ENCODE data around the gene SDHAF1.
"Not testable (repeated sequence)": the region's sequence is repeated elsewhere in the genome, so short reads cannot be mapped to it uniquely, and the experiment has no call there.

Gene SDHAF1, protein sequence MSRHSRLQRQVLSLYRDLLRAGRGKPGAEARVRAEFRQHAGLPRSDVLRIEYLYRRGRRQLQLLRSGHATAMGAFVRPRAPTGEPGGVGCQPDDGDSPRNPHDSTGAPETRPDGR

DNA sequence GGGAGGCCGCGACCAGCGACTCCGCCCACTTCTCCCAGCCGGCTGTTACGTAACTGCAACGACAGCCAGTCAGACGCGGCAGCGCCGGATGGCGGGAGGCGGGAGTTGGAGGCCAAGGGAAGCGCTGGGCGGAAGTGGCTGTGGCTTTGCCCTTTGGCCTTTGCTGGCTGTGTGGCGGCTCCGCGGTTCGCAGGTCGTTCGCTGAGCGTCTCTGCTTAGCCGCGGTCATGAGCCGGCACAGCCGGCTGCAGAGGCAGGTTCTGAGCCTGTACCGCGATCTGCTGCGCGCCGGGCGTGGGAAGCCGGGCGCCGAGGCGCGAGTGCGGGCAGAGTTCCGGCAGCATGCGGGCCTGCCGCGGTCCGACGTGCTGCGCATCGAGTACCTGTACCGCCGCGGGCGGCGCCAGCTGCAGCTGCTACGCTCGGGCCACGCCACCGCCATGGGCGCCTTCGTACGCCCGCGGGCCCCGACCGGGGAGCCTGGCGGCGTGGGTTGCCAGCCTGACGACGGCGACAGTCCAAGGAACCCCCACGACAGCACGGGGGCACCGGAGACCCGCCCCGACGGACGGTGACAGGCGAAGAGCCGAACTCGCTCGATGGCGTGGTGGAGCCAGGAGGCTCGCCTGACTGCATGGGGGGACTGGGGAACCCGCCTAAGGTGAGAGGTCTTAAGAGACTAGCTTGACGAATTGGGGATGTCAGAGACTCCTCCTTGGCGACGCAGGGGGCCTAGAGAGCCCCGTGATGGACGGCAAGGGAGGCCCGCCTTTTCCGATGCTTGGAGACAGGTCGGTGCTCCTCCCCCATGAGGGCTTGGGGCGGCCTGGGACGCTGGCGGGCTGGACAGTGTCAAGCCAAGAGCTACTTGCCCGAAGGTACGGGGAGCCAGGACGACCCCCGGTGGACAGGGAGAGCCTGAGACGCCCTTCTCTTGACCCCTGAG is at the start of gene SDHAF1:
Gene SDHAF1 (plus strand): TSS at position 141 of the 946 bp plus-strand sequence. CDS start 87 bp downstream, at position 228.
- DNase-seq, result peak; percentile 86 to 93

DNA sequence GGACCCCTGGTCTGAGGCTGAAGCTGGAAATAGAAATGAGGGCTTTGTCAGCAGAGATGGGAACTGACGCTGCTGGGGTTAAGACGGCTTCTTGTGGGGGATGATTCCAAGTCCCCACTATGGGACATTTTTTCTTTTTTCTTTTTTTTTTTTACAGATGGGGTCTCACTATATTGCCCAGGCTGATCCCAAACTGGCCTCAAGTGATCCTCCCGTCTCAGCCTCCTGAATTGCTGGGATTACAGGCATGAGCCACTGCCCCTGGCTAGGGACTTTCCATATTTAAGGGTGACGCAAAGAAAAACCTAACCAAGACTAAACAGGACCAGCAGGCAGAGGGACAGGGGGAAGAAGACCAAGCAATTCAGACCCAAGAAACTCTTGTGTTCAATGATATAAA is 48.8 kb upstream of the SDHAF1 start:
- DNase-seq, result no peak

- DNase-seq, result no peak
Measured at GRCh38 chr19:35949131-35949530, 45.9 kb upstream of the SDHAF1 start.

- DNase-seq, result no peak
Measured at GRCh38 chr19:35955881-35956634, 38.9 kb upstream of the SDHAF1 start.

DNA sequence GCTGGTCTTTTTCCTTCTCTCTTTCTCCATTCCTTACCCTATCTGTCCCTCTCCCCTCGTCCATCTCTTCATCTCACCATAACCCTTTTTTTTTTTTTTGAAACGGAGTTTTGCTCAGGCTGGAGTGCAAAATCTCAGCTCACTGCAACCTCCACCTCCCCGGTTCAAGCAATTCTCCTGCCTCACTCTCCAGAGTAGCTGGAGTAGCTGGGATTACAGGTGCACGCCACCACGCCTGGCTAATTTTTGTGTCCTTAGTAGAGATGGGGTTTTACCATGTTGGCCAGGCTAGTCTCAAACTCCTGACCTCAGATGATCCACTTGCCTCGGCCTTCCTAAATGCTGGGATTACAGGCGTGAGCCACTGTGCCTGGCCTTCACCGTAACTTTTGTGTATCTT is 37.6 kb upstream of the SDHAF1 start:
- not testable (repeated sequence) for DNase-seq

GRCh38 chr19:35958660-35959039 is 36.3 kb upstream of the SDHAF1 start:
- no peak for DNase-seq

DNA sequence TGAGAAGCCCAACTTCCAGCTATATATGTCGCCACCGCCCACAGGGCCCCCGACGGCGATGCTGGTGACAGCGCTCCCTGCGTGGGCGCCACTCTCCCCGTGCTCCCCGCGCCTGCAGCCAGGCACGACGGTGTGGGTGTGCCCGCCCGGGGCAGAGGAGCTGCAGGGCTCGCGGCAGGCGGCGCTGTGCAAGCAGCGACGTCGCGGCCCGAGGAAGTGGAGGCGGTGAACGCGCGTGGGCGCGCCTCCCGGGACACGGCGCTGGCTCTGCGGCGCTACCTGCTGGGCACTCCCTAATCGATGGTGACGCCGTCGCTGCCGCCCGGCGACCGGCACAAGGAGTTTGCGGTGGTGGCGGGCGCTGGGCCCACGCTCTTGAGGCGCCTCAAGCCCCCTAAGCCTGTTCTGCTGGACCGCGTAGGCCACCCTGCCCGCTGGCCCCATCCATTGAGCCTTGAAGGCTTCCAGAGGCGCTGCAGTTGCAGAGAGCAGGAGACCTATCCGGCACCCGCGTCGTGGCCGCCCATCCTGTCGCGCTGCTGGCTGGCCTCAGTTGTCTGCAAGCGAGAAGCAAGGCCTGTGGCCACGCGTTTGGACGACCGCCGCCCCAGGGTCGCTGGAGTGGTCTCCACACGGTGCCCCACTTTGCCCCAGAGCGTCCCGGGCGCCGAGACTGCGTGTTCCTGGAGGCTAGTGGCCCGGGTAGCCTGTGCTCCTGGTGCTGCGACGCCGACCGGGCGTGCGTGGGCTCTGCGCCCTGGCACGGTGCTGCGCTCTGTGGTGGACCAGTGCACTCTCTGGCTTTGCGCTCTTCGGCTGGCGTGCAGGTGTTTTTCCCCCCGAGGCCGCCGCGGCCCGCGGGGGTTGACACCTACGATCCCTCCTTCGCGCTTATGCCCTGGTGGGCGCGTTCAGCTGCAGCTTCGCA is 35.7 kb upstream of the SDHAF1 start:
- no peak for DNase-seq

DNA sequence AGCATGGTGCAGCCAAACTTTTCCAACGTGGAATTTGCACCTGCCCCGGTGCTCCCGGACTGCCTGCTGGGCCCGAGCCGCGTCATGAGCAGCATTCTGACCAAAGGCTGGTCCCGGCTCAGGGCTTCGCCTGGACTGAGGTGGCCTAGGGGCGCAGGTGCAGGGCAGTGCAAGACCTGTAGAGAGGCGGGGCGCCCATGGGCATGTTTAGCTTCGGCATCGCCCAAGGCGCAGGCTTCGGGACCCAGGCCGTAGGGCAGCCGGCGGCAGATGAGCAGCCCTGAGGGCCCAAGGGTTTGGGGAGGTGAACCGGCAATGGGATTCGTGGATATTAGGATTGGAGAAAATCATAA is 35.0 kb upstream of the SDHAF1 start:
- no peak for DNase-seq

DNA sequence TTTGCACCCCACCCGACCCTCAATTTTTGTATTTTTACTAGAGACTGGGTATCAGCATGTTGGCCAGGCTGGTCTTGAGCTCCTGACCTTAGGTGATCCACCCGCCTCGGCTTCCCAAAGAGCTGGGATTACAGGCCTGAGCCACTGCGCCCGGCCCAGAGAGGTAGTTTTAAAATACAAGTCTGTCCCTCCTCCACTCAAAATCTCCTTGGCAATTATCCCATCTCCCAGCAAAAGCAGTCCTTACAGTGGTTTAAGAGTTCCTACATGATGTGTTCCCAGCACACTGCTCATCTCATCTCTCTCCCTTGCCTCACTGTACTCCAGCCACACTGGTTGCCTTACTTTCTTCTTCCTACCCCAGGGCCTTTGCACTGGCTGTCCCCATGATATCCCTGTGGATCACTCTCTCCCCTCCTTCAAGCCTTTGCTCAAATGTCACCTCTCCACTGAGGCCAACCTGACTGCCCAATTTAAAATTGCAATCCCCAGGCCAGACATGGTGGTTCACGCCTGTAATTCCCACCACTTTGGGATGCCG is 34.5 kb upstream of the SDHAF1 start:
- no peak for DNase-seq

DNA sequence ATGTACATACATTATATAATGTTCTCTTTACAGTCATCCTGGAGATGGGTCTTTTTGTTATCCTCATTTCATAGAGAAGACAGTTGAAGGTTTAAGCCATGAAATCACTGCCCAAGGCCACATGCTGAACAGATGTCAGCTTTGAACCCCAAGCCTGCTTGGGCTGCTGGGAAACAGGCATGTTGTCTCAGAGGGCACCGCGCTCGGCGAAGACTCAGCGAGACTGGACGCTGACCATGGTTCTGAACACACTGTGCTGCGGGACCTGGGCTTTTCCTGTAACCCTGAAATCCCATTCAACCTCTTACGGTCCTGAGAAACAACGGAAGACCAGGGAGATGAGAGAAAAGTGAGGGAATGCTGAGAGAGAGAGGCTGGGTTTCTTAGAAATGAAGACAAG is 31.5 kb upstream of the SDHAF1 start:
- DNase-seq, result no peak

DNA sequence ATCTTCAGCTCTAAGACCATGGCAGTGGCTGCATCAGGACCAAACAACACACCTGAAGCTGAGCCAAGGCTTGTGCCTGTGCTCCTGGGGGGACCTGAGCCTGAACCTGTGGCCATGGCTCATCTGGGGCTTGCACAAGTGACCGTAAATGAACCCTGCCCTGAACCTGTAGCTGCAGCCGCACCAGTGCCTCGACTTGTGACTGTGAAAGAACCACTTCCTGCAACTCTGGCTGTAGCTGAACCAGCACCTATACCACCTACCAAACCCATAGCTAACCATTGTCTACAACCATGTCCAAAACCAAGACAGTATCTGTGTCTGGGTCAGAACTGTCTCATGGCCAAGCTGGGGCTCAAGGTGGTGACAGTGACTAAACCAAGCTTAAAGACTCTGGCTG is 28.2 kb upstream of the SDHAF1 start:
- DNase-seq, result no peak

- DNase-seq, result no peak
Measured at GRCh38 chr19:35973487-35973886, 21.5 kb upstream of the SDHAF1 start.

GRCh38 chr19:35975608-35976214 is 19.3 kb upstream of the SDHAF1 start:
- no peak for DNase-seq

DNA sequence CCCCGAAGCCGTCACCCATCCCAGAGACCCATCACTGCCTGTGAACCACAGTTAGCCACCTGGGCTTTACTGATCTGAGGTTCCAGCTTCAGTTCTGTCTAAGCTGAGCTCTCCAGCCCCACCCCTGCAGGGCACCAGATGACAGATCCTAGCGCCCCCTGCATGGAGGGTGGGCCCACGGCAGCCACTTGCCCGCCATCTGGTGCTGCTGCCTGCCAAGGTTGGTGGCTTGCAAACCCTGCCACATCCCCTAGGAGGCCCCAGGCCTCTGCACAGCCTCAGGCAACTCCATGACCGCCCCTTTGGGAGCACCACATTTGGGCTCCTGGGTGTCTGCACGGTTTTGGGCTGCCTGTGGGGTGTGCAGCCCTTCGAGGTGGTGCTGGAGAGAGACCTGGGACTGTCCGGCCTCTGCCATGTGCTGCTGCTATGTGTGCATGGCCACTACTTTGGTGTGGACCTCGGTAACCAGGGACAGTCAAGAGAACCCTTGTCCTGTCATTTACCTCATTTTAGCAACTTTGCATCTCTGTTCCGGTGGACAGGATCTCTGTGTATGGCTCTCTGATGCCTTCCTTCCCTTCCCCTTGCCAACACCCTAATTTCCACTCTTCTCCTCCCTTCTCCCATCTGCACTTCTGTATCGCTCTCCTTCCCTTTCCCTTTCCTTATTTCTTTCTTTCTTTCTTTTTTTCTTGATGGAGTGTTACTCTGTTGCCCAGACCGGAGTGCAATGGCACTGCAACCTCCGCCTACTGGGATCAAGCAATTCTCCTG is 17.4 kb upstream of the SDHAF1 start:
- peak; percentile 44 to 90 for DNase-seq

DNA sequence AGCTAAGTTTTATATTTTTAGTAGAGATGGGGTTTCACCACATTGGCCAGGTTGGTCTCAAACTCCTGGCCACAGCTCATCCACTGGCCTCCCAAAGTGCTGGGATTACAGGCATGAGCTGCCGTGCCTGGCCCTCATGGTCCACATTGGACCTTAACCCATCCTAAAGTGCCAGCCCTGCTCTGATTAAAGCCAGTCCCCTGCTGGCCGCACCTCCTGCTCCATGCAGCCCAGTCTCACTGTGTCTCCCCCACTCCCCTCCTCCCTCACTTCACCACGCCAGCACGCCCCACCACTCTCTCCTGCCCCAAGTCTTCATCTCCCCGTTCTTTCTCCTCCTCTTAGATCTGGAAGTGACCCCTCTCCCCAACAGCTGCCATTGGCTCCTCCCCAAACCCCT is 16.7 kb upstream of the SDHAF1 start:
- no peak for DNase-seq

GRCh38 chr19:35978832-35979365 is 16.1 kb upstream of the SDHAF1 start:
- DNase-seq, result no peak

GRCh38 chr19:35980997-35981396 is 14.0 kb upstream of the SDHAF1 start:
- not testable (repeated sequence) for DNase-seq

DNA sequence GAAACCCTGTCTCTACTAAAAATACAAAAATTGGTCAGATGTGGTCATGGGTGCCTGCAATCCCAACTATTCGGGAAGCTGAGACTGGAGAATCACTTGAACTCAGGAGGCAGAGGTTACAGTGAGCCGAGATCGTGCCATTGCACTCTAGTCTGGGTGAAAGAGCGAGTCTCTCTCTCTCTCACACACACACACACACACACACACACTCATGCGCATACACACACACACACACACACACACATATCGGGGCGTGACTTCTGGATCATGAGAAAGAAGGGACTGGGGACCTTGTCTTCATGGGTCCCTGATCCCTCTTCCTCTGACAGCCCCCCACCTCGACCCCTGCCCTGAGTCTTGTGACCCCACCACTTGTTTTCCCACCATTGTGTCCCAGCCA is 11.8 kb upstream of the SDHAF1 start:
- no peak for DNase-seq

- no peak for DNase-seq
Measured at GRCh38 chr19:35986111-35986510, 8.9 kb upstream of the SDHAF1 start.

GRCh38 chr19:35986664-35987570 is 8.1 kb upstream of the SDHAF1 start:
- peak in 1 of 2 experiments; percentile 62 for DNase-seq
